HepG2 (cell line): Measurements from ENCODE around the gene XPO5. TPM values are rescaled to one million over a fixed set of nuclear protein-coding genes. Genes with fewer than 3 reads are reported as not detected.
A peak's percentile ranks its signal among the peaks of the same experiment; 100 is the strongest.

Source experiments
- ATRX ChIP-seq: sonication (generic); formaldehyde crosslinking; IDR thresholded peaks from 2 replicates; pipeline ENCODE4 v1.4.0; 2020; ENCODE audit warnings: missing genetic modification reagents, borderline replicate concordance
- ETV6 ChIP-seq: sonication (generic); formaldehyde crosslinking; conservative IDR thresholded peaks from 2 replicates; pipeline ENCODE4 v1.4.0; 2020; ENCODE audit warnings: missing genetic modification reagents
- KLF9 ChIP-seq: IDR thresholded peaks from 2 replicates; pipeline ENCODE4 v1.6.1; 2016; ENCODE audit warnings: low read depth
- MLLT10 ChIP-seq: sonication (generic); formaldehyde crosslinking; IDR thresholded peaks from 2 replicates; pipeline ENCODE4 v1.4.0; 2020; ENCODE audit warnings: missing genetic modification reagents
- RAD51 ChIP-seq: fragments of 450-650 bp; IDR thresholded peaks from 2 replicates; pipeline ENCODE4 v1.6.1; 2016; ENCODE audit warnings: borderline replicate concordance
- TAF1 ChIP-seq: sonication (generic); formaldehyde crosslinking; IDR thresholded peaks from 2 replicates; pipeline ENCODE4 v1.4.0; 2020; ENCODE audit warnings: missing genetic modification reagents
- YY1 ChIP-seq: IDR thresholded peaks from 2 replicates; pipeline ENCODE4 v1.6.1; 2011; ENCODE audit warnings: low read length, low read depth, moderate library complexity, mild to moderate bottlenecking; ENCODE audit not compliant: insufficient read depth, insufficient replicate concordance
- ZNF101 ChIP-seq: sonication (generic); formaldehyde crosslinking; IDR thresholded peaks from 2 replicates; pipeline ENCODE4 v1.4.0; 2020; ENCODE audit warnings: mild to moderate bottlenecking, low read depth, missing genetic modification reagents, borderline replicate concordance
- ZNF274 ChIP-seq: sonication (generic); formaldehyde crosslinking; IDR thresholded peaks from 2 replicates; pipeline ENCODE4 v1.5.1; 2020; ENCODE audit warnings: mild to moderate bottlenecking, missing genetic modification reagents
- ZNF629 ChIP-seq: sonication (generic); formaldehyde crosslinking; conservative IDR thresholded peaks from 2 replicates; pipeline ENCODE4 v1.5.0; 2020; ENCODE audit warnings: missing genetic modification reagents
- polyA plus RNA-seq, 8 experiments: library from polyadenylated mRNA; depleted of rRNA in 3 of 8; stranded (reverse) in 7 of 8; unstranded in 1 of 8; fragments of >200 nt; fragmentation: Illumina TruSeq in 4 of 8; extraction: Trizol in 4 of 8; gene quantifications; 2 replicates each; pipeline versions ENCODE4 v1.2.1 to v1.2.3, GENCODE V29; 2011 to 2016; ENCODE audit warnings: low read depth in 4 of 8, missing spikeins in 1 of 8, mixed read lengths in 1 of 8; ENCODE audit not compliant: insufficient read depth in 1 of 8
- total RNA-seq, 5 experiments: library from RNA; depleted of rRNA; stranded (reverse); fragments of >200 nt; fragmentation: Illumina TruSeq; extraction: Trizol; gene quantifications; 2 replicates each; pipeline ENCODE4 v1.2.3, GENCODE V29; 2016; ENCODE audit warnings: low read depth in 1 of 5
- TF ChIP-seq, protein P1 (sequence below): sonication (generic); formaldehyde crosslinking; IDR thresholded peaks from 2 replicates; pipeline ENCODE4 v1.5.0; 2020; ENCODE audit warnings: missing genetic modification reagents
- TF ChIP-seq, protein P2 (sequence below): sonication (generic); formaldehyde crosslinking; IDR thresholded peaks from 2 replicates; pipeline ENCODE4 v1.4.0; 2020; ENCODE audit warnings: mild to moderate bottlenecking, missing genetic modification reagents
- TF ChIP-seq, protein P3 (sequence below): sonication (generic); formaldehyde crosslinking; IDR thresholded peaks from 2 replicates; pipeline ENCODE4 v1.4.0; 2020; ENCODE audit warnings: missing genetic modification reagents, borderline replicate concordance
- TF ChIP-seq, protein P4 (sequence below): sonication (generic); formaldehyde crosslinking; IDR thresholded peaks from 2 replicates; pipeline ENCODE4 v1.5.0; 2020; ENCODE audit warnings: mild to moderate bottlenecking, missing genetic modification reagents
- TF ChIP-seq, protein P5 (sequence below), 2 experiments: sonication (generic) in 1 of 2; formaldehyde crosslinking in 1 of 2; IDR thresholded peaks; 2 replicates each; pipeline versions ENCODE4 v1.4.0 to v1.6.1; 2018 to 2020; ENCODE audit warnings: missing genetic modification reagents in 2 of 2, borderline replicate concordance in 1 of 2, low read depth in 1 of 2, mild to moderate bottlenecking in 1 of 2, missing biosample characterization in 1 of 2

The XPO5 gene
- total and polyA plus RNA-seq, 2 of the 13 experiments (the other 11 are each of a cell fraction or from before 2014, with no cell fraction given), result 52.2 to 68.0 TPM

DNA sequence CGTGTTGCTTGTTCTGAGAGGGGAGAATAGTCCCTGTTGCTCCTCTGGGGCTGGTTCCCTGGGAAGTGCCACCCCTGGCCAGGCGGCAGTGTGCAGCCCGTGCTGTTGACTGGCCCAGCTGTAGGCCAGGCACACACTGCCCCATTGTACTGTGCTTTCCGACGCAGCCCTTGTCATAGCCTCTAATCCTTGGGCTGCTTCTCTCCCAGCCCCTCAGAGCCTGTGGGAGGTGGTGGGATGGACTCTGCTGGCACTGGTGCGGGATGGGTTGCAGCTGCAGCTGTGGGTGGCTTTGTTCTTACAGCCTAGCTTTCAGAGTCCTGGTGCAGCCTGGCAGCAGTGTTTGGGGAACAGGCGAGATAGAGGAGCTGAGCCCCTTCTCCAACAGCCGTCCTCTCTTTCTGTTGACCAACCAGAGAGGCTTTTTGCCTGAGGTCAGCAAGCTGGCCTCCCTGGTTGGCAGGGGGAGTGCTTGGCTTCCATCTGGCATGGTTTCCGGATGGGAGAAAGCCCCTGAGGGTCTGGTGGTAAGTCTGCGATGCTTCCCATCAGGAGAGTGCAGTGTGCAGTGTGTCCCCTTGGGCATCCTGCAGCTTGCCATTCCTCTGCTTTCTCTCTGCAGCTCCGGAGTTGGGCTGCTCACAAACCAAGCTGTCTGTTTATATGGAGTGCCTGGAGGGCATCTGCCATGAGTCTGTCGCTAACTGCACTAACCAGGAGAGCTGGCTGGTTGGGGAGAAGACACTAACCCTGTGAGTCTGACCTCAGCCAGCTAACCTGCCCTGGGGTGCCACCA lies 86.4 kb downstream of the XPO5 start (continued):
- TF ChIP-seq ATRX (CRISPR knock-in tag) (no peak), TAF1 (CRISPR knock-in tag) (no peak), ETV6 (no peak), ZNF274 (no peak), MLLT10 (CRISPR knock-in tag) (no peak), RAD51 (no peak), ZNF629 (peak; percentile 39; the same call in 1 of the 2 replicates), KLF9 (CRISPR knock-in tag) (no peak), YY1 (no peak), ZNF101 (no peak)
- TF ChIP-seq, protein P1, sequence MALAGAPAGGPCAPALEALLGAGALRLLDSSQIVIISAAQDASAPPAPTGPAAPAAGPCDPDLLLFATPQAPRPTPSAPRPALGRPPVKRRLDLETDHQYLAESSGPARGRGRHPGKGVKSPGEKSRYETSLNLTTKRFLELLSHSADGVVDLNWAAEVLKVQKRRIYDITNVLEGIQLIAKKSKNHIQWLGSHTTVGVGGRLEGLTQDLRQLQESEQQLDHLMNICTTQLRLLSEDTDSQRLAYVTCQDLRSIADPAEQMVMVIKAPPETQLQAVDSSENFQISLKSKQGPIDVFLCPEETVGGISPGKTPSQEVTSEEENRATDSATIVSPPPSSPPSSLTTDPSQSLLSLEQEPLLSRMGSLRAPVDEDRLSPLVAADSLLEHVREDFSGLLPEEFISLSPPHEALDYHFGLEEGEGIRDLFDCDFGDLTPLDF, result no peak
- TF ChIP-seq, protein P2, sequence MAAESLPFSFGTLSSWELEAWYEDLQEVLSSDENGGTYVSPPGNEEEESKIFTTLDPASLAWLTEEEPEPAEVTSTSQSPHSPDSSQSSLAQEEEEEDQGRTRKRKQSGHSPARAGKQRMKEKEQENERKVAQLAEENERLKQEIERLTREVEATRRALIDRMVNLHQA (CRISPR knock-in tag), result no peak
- TF ChIP-seq, protein P3, sequence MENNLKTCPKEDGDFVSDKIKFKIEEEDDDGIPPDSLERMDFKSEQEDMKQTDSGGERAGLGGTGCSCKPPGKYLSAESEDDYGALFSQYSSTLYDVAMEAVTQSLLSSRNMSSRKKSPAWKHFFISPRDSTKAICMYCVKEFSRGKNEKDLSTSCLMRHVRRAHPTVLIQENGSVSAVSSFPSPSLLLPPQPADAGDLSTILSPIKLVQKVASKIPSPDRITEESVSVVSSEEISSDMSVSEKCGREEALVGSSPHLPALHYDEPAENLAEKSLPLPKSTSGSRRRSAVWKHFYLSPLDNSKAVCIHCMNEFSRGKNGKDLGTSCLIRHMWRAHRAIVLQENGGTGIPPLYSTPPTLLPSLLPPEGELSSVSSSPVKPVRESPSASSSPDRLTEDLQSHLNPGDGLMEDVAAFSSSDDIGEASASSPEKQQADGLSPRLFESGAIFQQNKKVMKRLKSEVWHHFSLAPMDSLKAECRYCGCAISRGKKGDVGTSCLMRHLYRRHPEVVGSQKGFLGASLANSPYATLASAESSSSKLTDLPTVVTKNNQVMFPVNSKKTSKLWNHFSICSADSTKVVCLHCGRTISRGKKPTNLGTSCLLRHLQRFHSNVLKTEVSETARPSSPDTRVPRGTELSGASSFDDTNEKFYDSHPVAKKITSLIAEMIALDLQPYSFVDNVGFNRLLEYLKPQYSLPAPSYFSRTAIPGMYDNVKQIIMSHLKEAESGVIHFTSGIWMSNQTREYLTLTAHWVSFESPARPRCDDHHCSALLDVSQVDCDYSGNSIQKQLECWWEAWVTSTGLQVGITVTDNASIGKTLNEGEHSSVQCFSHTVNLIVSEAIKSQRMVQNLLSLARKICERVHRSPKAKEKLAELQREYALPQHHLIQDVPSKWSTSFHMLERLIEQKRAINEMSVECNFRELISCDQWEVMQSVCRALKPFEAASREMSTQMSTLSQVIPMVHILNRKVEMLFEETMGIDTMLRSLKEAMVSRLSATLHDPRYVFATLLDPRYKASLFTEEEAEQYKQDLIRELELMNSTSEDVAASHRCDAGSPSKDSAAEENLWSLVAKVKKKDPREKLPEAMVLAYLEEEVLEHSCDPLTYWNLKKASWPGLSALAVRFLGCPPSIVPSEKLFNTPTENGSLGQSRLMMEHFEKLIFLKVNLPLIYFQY (CRISPR knock-in tag), result no peak
- TF ChIP-seq, protein P4, sequence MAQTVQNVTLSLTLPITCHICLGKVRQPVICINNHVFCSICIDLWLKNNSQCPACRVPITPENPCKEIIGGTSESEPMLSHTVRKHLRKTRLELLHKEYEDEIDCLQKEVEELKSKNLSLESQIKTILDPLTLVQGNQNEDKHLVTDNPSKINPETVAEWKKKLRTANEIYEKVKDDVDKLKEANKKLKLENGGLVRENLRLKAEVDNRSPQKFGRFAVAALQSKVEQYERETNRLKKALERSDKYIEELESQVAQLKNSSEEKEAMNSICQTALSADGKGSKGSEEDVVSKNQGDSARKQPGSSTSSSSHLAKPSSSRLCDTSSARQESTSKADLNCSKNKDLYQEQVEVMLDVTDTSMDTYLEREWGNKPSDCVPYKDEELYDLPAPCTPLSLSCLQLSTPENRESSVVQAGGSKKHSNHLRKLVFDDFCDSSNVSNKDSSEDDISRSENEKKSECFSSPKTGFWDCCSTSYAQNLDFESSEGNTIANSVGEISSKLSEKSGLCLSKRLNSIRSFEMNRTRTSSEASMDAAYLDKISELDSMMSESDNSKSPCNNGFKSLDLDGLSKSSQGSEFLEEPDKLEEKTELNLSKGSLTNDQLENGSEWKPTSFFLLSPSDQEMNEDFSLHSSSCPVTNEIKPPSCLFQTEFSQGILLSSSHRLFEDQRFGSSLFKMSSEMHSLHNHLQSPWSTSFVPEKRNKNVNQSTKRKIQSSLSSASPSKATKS (CRISPR knock-in tag), result no peak
- TF ChIP-seq, protein P5, sequence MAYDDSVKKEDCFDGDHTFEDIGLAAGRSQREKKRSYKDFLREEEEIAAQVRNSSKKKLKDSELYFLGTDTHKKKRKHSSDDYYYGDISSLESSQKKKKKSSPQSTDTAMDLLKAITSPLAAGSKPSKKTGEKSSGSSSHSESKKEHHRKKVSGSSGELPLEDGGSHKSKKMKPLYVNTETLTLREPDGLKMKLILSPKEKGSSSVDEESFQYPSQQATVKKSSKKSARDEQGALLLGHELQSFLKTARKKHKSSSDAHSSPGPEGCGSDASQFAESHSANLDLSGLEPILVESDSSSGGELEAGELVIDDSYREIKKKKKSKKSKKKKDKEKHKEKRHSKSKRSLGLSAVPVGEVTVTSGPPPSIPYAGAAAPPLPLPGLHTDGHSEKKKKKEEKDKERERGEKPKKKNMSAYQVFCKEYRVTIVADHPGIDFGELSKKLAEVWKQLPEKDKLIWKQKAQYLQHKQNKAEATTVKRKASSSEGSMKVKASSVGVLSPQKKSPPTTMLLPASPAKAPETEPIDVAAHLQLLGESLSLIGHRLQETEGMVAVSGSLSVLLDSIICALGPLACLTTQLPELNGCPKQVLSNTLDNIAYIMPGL (CRISPR knock-in tag; IDR thresholded peaks at IDR 0.05; ENCODE audit: borderline replicate concordance in 1 of 2, low read depth in 1 of 2), result peak; percentile 1 to 34; a peak in 1 of 4 replicates
